MM.1S (cell line): Measurements from ENCODE around the gene FAM120A.

ENCODE experiments used
- CTCF ChIP-seq: fragments of 300-600 bp; sonication (generic); IDR thresholded peaks from 2 replicates; pipeline ENCODE4 v1.5.1; 2016; ENCODE audit warnings: antibody characterized with exemption, low read length, mixed read lengths
- EZH2 ChIP-seq: fragments of 300-600 bp; sonication (generic); optimal IDR thresholded peaks from 2 replicates; pipeline ENCODE3; 2017; ENCODE audit warnings: low read depth, mild to moderate bottlenecking, antibody characterized with exemption, low read length, mixed read lengths
- EZH2phosphoT487 ChIP-seq: fragments of 300-600 bp; sonication (generic); IDR thresholded peaks from 2 replicates; pipeline ENCODE4 v1.6.1; 2018; ENCODE audit warnings: antibody characterized with exemption, low read length

DNA sequence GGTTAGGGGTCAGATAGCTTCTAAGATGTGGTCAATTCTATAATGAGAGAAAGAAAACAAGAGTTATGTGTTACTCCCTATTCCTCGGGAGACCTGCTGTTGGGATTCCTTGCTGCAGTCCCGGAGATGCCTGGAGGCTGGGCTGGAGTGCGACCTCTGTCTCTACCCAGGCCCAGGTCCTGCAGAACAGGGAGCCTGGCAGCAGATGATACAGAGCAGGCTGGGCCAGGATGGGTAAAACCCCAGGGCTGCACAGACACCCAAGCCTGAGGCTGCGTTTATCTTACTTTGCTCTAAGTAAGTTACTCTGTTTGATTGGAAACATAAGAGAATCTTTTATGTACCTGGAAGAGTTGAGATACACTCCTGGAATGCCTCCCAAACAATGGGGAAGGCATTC is 28.8 kb downstream of the FAM120A start:
- no peak for TF ChIP-seq CTCF
- no peak for TF ChIP-seq EZH2
- no peak for TF ChIP-seq EZH2phosphoT487
